Smooth muscle cell (in vitro differentiated cells): ENCODE results near the gene SPATA2L. TPM values are rescaled to one million over a fixed set of nuclear protein-coding genes. Genes with fewer than 3 reads are reported as not detected.

Experiments used
- DNase-seq: peaks from one replicate; lab custom pipeline; 2025; ENCODE audit not compliant: unreplicated experiment; lab: John Stamatoyannopoulos, UW
- H2AFZ ChIP-seq: fragments of 200-600 bp; sonication (generic); 2 replicates; pipeline ENCODE4 v1.6.0; 2016; ENCODE audit warnings: antibody characterized with exemption, low read depth, mild to moderate bottlenecking
- H3F3A ChIP-seq: fragments of 200-600 bp; sonication (generic); 2 replicates; pipeline ENCODE4 v1.6.0; 2017; ENCODE audit warnings: antibody characterized with exemption, low read depth
- H3K27ac ChIP-seq: fragments of 200-600 bp; sonication (generic); 2 replicates; pipeline ENCODE4 v1.5.1; 2016; ENCODE audit warnings: low read depth, mild to moderate bottlenecking
- H3K27me3 ChIP-seq: fragments of 200-600 bp; sonication (generic); 2 replicates; pipeline ENCODE4 v1.6.1; 2016; ENCODE audit warnings: low read depth, mild to moderate bottlenecking
- H3K36me3 ChIP-seq: fragments of 200-600 bp; sonication (generic); 2 replicates; pipeline ENCODE4 v1.5.1; 2016; ENCODE audit warnings: low read depth
- H3K4me1 ChIP-seq: fragments of 200-600 bp; sonication (generic); 2 replicates; pipeline ENCODE4 v1.5.1; 2016; ENCODE audit warnings: low read depth
- H3K4me2 ChIP-seq: fragments of 200-600 bp; sonication (generic); 2 replicates; pipeline ENCODE4 v1.6.0; 2016; ENCODE audit warnings: mild to moderate bottlenecking
- H3K4me3 ChIP-seq: fragments of 200-600 bp; sonication (generic); 2 replicates; pipeline ENCODE4 v1.5.1; 2016; ENCODE audit warnings: mild to moderate bottlenecking
- H3K79me2 ChIP-seq: fragments of 200-600 bp; sonication (generic); 2 replicates; pipeline ENCODE4 v1.6.0; 2016; ENCODE audit warnings: low read depth, mild to moderate bottlenecking
- H3K9ac ChIP-seq: fragments of 200-600 bp; sonication (generic); 2 replicates; pipeline ENCODE4 v1.6.0; 2016; ENCODE audit warnings: low read depth
- H3K9me3 ChIP-seq: fragments of 200-600 bp; sonication (generic); replicated peaks from 2 replicates; pipeline ENCODE4 v1.5.1; 2016; ENCODE audit warnings: low read depth
- H4K20me1 ChIP-seq: fragments of 200-600 bp; sonication (generic); 2 replicates; pipeline ENCODE4 v1.6.0; 2016; ENCODE audit warnings: low read depth
- WGBS: methylation state at CpG from one replicate; pipeline ENCODE4 v1.1.7; 2016; ENCODE audit warnings: low lambda C conversion rate; 5-methylcytosine and 5-hydroxymethylcytosine counted together
- polyA plus RNA-seq: library from polyadenylated mRNA; unstranded; fragments of >200 nt; fragmentation: Nextera tagmentation; extraction: Ambion mirVana; gene quantifications from 2 replicates; pipeline ENCODE4 v1.2.1, GENCODE V29; 2016
- total RNA-seq: library from RNA; depleted of rRNA; stranded (reverse); fragments of >200 nt; gene quantifications from 2 replicates; pipeline ENCODE4 v1.2.3, GENCODE V29; 2014
- TF ChIP-seq, protein P1 (sequence below): fragments of 200-600 bp; sonication (generic); IDR thresholded peaks from 2 replicates; pipeline ENCODE4 v1.5.1; 2017; ENCODE audit warnings: borderline replicate concordance, mild to moderate bottlenecking, antibody characterized with exemption; ENCODE audit not compliant: insufficient read depth, poor library complexity, severe bottlenecking

Gene SPATA2L
- total and polyA plus RNA-seq, 2 experiments from 2014 or later: 7.8 to 14.1 TPM

DNA sequence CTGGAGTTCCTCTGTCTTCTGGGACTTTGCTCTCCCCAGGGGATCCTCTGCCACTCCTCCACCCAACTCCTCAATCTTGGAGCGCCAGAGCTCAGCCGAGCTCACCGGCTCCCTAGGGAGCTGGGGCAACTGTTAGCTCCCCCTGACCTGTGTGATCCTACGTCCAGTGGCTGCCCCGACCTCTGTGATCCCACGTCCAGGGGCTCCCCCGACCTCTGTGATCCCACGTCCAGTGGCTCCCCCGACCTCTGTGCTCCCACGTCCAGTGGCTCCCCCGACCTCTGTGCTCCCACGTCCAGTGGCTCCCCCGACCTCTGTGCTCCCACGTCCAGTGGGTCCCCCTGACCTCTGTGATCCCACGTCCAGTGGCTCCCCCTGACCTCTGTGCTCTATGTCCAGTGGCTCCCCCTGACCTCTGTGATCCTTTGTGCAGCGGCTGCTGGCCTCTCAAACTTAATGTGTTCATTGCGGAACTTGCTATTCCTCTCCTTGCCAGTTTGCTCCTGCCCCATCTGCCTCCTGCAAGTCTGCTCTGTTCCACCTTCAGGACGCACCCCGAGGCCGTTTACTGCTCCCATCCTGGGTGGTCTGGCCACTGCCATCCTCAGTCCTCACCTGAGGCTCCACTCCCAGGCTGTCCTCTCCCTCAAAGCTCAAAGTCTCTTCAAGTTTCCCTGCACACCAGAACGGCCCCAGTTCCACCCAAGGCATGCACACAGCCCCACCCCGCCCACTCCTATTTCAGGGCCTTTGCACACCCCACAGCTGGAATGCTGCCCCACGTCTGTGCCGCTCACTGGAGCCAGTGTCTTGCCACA lies 16.4 kb upstream of the SPATA2L start:
- no peak overlapping the region for H3K9ac ChIP-seq
- DNase-seq: no peak
- no peak overlapping the region for H3K4me2 ChIP-seq
- H4K20me1 ChIP-seq: peaks cover 15% of the 10 kb centered on the region
- 90% methylated on average over 19 of the region's 24 CpGs for WGBS
- no peak overlapping the region for H2AFZ ChIP-seq
- H3K27me3 ChIP-seq: no peaks in the 10 kb centered on the region
- peaks cover 6% of the 10 kb centered on the region for H3K79me2 ChIP-seq
- peaks cover 12% of the 10 kb centered on the region for H3F3A ChIP-seq
- H3K36me3 ChIP-seq: no peaks in the 10 kb centered on the region
- no peak overlapping the region for H3K4me3 ChIP-seq
- TF ChIP-seq, protein P1, sequence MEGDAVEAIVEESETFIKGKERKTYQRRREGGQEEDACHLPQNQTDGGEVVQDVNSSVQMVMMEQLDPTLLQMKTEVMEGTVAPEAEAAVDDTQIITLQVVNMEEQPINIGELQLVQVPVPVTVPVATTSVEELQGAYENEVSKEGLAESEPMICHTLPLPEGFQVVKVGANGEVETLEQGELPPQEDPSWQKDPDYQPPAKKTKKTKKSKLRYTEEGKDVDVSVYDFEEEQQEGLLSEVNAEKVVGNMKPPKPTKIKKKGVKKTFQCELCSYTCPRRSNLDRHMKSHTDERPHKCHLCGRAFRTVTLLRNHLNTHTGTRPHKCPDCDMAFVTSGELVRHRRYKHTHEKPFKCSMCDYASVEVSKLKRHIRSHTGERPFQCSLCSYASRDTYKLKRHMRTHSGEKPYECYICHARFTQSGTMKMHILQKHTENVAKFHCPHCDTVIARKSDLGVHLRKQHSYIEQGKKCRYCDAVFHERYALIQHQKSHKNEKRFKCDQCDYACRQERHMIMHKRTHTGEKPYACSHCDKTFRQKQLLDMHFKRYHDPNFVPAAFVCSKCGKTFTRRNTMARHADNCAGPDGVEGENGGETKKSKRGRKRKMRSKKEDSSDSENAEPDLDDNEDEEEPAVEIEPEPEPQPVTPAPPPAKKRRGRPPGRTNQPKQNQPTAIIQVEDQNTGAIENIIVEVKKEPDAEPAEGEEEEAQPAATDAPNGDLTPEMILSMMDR: no peak
- H3K9me3 ChIP-seq: no peaks in the 10 kb centered on the region
- peaks cover 15% of the 10 kb centered on the region for H3K4me1 ChIP-seq
- H3K27ac ChIP-seq: no peak overlapping the region

DNA sequence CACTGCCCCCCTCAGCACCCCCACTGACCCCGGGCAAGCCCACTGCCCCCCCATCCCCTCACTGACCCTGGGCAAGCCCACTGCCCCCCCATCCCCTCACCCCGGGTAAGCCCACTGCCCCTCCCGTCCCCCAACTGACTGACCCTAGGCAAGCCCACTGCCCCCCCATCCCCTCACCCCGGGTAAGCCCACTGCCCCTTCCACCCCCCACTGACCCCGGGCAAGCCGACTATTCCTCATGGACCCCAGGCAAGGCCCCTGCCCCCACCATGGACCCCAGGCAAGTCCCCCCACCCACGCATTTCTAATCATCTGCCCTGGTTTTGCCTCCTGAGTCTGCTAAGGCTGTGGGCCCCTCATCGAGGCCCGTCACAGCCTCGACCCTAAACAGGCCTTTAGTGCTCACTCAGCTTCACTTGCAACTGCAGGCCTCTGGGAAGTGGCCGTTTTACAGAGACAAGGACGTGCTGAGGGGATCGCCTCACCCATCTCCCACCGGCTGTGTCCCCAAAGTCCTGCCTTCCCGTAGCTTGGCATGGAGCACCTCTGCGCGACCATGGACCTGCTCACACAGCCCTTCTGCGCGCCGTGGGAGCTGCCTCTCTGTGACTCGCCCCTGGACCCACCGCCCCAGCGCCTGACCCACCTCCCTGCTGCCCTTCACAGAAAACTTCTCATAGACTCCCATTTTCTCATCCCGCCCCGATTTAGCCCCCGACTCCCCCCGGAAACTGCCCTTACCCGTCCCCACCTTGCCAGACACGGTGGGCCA lies 15.6 kb upstream of the SPATA2L start:
- no peak for DNase-seq
- H3K9me3 ChIP-seq: no peaks in the 10 kb centered on the region
- H3F3A ChIP-seq: peaks cover 12% of the 10 kb centered on the region
- no peaks in the 10 kb centered on the region for H3K79me2 ChIP-seq
- H3K4me1 ChIP-seq: peaks cover 13% of the 10 kb centered on the region
- H4K20me1 ChIP-seq: peaks cover 7% of the 10 kb centered on the region
- H2AFZ ChIP-seq: no peak overlapping the region
- H3K36me3 ChIP-seq: no peaks in the 10 kb centered on the region
- 96% methylated on average over 26 of the region's 29 CpGs for WGBS
- H3K27me3 ChIP-seq: no peaks in the 10 kb centered on the region
- no peak overlapping the region for H3K4me2 ChIP-seq
- no peak overlapping the region for H3K9ac ChIP-seq
- TF ChIP-seq, protein P1: no peak
- H3K27ac ChIP-seq: no peak overlapping the region
- H3K4me3 ChIP-seq: no peak overlapping the region

DNA sequence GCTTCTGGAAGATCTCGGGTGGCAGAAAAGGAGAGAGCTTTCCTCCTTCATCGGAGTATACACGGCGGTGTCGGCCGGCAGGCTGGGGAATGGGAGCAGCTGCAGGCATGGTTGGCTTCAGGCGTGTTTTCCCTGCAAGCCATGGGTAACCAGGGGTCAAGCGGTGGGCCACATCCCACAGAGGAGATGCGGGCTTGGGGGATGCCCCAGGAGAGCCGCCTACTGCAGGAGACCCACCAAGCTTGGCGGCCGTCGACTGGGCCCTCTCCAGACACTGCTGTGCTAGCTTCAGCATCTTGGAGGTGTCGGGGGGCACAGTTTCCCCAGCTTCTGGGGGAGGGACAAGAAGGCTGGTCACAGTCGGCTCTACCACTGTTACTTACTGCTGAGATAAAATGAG lies 15.0 kb upstream of the SPATA2L start:
- Histone ChIP-seq H3F3A (peaks cover 12% of the 10 kb centered on the region), H3K36me3 (no peaks in the 10 kb centered on the region), H3K4me3 (no peak overlapping the region), H2AFZ (no peak overlapping the region), H3K27me3 (no peaks in the 10 kb centered on the region), H3K9me3 (no peaks in the 10 kb centered on the region), H3K4me2 (no peak overlapping the region), H3K79me2 (no peaks in the 10 kb centered on the region), H3K4me1 (peaks cover 16% of the 10 kb centered on the region), H4K20me1 (peaks cover 1% of the 10 kb centered on the region), H3K27ac (no peak overlapping the region), H3K9ac (no peak overlapping the region)
- TF ChIP-seq, protein P1: no peak
- 96% methylated on average over 15 of the region's 15 CpGs for WGBS
- no peak for DNase-seq
